C4-2B (cell line): Measurements from ENCODE around the gene IFT52.

Experiments
- CTCF ChIP-seq: fragments of 450-650 bp; conservative IDR thresholded peaks from 2 replicates; pipeline ENCODE4 v1.5.1; 2017; ENCODE audit warnings: mild to moderate bottlenecking
- ZFX ChIP-seq: fragments of 450-650 bp; IDR thresholded peaks from 2 replicates; pipeline ENCODE4 v1.6.1; 2017

GRCh38 chr20:43655937-43656336 lies 65.2 kb downstream of the IFT52 start:
- no peak for TF ChIP-seq CTCF
- TF ChIP-seq ZFX: no peak
